Mammary epithelial cell (primary cell): ENCODE results near the gene UACA.

Source experiments
- CTCF ChIP-seq, 2 donors: IDR thresholded peaks in 1 of 2; conservative IDR thresholded peaks in 1 of 2; 2 replicates each; pipeline ENCODE4 v1.5.1; 2011 to 2012; ENCODE audit warnings: inconsistent platforms in 2 of 2, low read length in 2 of 2, mild to moderate bottlenecking in 2 of 2, control low read depth in 1 of 2, low read depth in 1 of 2; ENCODE audit not compliant: insufficient read depth in 1 of 2; ENCODE audit errors: extremely low read depth in 1 of 2
- EZH2 ChIP-seq: IDR thresholded peaks from 2 replicates; pipeline ENCODE4 v1.6.1; 2012; ENCODE audit warnings: low read length, inconsistent platforms, borderline replicate concordance

- no peak for TF ChIP-seq CTCF (conservative IDR thresholded peaks at IDR 0.05 in 1 of 2, IDR thresholded peaks at IDR 0.05 in 1 of 2; ENCODE audit: extremely low read depth in 1 of 2, insufficient read depth in 1 of 2, low read depth in 1 of 2, low read length in 2 of 2)
- no peak for TF ChIP-seq EZH2
These were observed 117.2 kb downstream of the UACA start for GRCh38 chr15:70646169-70646568.
